Measurements from ENCODE around the gene CRAT. TPM values are rescaled to one million over a fixed set of nuclear protein-coding genes. Genes with fewer than 3 reads are reported as not detected.

CRAT gene
- total RNA-seq, 1 experiment from 2014 or later = 16.1 TPM

DNA sequence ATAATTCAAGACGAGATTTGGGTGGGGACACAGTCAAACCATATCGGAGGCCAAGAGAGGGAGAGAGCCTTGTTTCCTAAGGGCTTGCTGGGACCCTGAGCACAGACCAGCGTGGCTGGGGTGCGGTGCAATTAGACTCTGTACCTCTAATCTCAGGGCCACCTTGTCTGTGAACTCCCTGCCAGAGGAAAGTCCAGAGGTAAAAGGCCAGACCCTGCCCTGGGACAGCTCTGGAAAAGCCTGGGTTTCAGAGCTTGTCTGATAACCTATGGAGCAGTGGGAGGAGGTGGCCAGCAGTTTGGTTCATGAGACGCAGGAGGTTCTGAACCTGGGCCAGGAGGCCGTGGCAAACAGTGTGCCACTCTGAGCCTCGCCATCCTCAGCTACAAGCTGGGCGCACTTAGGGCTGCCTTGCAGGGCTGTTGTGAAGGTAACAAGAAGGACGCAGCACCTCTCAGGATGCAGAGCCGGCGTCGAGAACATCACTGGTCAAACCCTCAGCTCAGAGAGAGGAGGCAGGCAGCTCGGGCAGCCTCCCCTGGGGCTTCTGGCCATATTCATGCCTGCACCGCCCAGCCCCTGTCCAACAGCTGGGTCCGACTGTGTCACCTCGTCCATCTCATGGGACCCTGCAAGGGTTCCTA is 34.5 kb downstream of the CRAT start:
- no peak for TF ChIP-seq EZH2 (IDR thresholded peaks at IDR 0.05; ENCODE audit: low read length, unreplicated experiment)
- TF ChIP-seq, protein P1, sequence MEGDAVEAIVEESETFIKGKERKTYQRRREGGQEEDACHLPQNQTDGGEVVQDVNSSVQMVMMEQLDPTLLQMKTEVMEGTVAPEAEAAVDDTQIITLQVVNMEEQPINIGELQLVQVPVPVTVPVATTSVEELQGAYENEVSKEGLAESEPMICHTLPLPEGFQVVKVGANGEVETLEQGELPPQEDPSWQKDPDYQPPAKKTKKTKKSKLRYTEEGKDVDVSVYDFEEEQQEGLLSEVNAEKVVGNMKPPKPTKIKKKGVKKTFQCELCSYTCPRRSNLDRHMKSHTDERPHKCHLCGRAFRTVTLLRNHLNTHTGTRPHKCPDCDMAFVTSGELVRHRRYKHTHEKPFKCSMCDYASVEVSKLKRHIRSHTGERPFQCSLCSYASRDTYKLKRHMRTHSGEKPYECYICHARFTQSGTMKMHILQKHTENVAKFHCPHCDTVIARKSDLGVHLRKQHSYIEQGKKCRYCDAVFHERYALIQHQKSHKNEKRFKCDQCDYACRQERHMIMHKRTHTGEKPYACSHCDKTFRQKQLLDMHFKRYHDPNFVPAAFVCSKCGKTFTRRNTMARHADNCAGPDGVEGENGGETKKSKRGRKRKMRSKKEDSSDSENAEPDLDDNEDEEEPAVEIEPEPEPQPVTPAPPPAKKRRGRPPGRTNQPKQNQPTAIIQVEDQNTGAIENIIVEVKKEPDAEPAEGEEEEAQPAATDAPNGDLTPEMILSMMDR (conservative IDR thresholded peaks at IDR 0.05; ENCODE audit: low read depth, low read length) = no peak
- TF ChIP-seq EZH2phosphoT487 (IDR thresholded peaks at IDR 0.05; ENCODE audit: borderline replicate concordance, low read length) = no peak
- Histone ChIP-seq H3K27me3 (ENCODE audit: low read length) (no peaks in the 10 kb centered on the region), H2AFZ (ENCODE audit: low read length) (no peak overlapping the region), H3K4me1 (ENCODE audit: insufficient read depth, low read length) (no peaks in the 10 kb centered on the region; the same call in 1 of the 2 replicates), H3K9me3 (ENCODE audit: low read length) (no peaks in the 10 kb centered on the region), H3K79me2 (ENCODE audit: low read length) (no peaks in the 10 kb centered on the region), H3K9ac (ENCODE audit: low read length) (no peak overlapping the region), H3F3A (ENCODE audit: low read length, unreplicated experiment) (no peaks in the 10 kb centered on the region), H3K4me2 (ENCODE audit: low read length) (no peak overlapping the region), H4K20me1 (ENCODE audit: low read length) (no peaks in the 10 kb centered on the region), H3K4me3 (ENCODE audit: low read length) (no peak overlapping the region), H3K36me3 (ENCODE audit: low read depth, low read length) (no peaks in the 10 kb centered on the region), H3K27ac (ENCODE audit: low read length) (no peak overlapping the region), H3K9me2 (replicated peaks; ENCODE audit: low read length) (no peaks in the 10 kb centered on the region)
- ChIA-PET POLR2A (ENCODE audit: unreplicated experiment) (no interaction called here), CTCF (no interaction called here)
- BruUV-seq (replicated peaks) = no TSS peak
- intact Hi-C loops (cut with micrococcal nuclease) = no loop called here
- DNase-seq (no peak), ATAC-seq (no peak)

DNA sequence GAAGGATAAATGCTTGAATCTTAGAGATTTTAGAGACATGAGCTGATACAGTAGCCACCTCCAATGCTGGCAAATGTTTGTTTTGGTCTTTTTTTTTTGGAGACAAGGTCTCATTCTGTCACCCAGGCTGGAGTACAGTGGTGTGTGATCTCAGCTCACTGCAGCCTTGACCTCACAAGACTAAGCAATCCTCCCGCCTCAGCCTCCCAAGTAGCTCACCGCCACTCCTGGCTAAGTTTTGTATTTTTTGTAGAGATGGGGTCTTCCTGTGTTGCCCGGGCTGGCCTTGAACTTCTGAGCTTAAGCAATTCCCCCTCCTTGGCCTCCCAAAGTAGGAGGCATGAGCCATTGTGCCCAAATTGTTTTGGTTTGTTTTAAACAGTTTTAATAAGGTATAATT is 36.5 kb downstream of the CRAT start:
- no peaks in the 10 kb centered on the region for H4K20me1 ChIP-seq (ENCODE audit: low read length)
- no TSS peak for BruUV-seq (replicated peaks)
- no peaks in the 10 kb centered on the region for H3K27me3 ChIP-seq (ENCODE audit: low read length)
- no peak overlapping the region for H2AFZ ChIP-seq (ENCODE audit: low read length)
- H3K4me1 ChIP-seq (ENCODE audit: insufficient read depth, low read length) = no peaks in the 10 kb centered on the region
- H3K4me2 ChIP-seq (ENCODE audit: low read length) = no peak overlapping the region
- no peak overlapping the region for H3K27ac ChIP-seq (ENCODE audit: low read length)
- no peaks in the 10 kb centered on the region for H3K9me2 ChIP-seq (replicated peaks; ENCODE audit: low read length)
- ATAC-seq = no peak
- intact Hi-C loops (cut with micrococcal nuclease) = no loop called here
- no peak overlapping the region for H3K9ac ChIP-seq (ENCODE audit: low read length)
- H3K9me3 ChIP-seq (ENCODE audit: low read length) = no peaks in the 10 kb centered on the region
- CTCF ChIA-PET = no interaction called here
- no peaks in the 10 kb centered on the region for H3K36me3 ChIP-seq (ENCODE audit: low read depth, low read length)
- TF ChIP-seq, protein P1 (conservative IDR thresholded peaks at IDR 0.05; ENCODE audit: low read depth, low read length) = no peak
- TF ChIP-seq EZH2phosphoT487 (IDR thresholded peaks at IDR 0.05; ENCODE audit: borderline replicate concordance, low read length) = no peak
- TF ChIP-seq EZH2 (IDR thresholded peaks at IDR 0.05; ENCODE audit: low read length, unreplicated experiment) = no peak
- no peaks in the 10 kb centered on the region for H3F3A ChIP-seq (ENCODE audit: low read length, unreplicated experiment)
- POLR2A ChIA-PET (ENCODE audit: unreplicated experiment) = no interaction called here
- no peak for DNase-seq
- H3K79me2 ChIP-seq (ENCODE audit: low read length) = no peaks in the 10 kb centered on the region
- H3K4me3 ChIP-seq (ENCODE audit: low read length) = no peak overlapping the region

DNA sequence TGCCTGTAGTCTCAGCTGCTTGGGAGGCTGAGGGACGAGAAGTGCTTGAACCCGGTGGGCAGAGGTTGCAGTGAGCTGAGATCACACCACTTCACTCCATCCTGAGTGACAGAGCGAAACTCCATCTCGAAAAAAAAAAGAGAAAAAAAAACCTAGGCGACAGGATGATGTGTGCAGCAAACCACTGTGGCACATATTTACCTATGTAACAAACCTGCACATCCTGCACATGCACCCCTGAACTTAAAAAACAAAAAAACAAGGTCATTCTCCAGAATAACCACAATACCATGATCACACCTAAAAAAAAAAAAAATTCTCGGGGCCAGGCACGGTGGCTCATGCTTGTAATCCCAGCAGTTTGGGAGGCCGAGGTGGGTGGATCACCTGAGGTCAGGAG is 37.2 kb downstream of the CRAT start:
- H3K9me3 ChIP-seq (ENCODE audit: low read length) = no peaks in the 10 kb centered on the region
- no peaks in the 10 kb centered on the region for H3K36me3 ChIP-seq (ENCODE audit: low read depth, low read length)
- no peaks in the 10 kb centered on the region for H3K79me2 ChIP-seq (ENCODE audit: low read length)
- H3F3A ChIP-seq (ENCODE audit: low read length, unreplicated experiment) = no peaks in the 10 kb centered on the region
- intact Hi-C loops (cut with micrococcal nuclease) = no loop called here
- no TSS peak for BruUV-seq (replicated peaks)
- H3K4me2 ChIP-seq (ENCODE audit: low read length) = no peak overlapping the region
- no peaks in the 10 kb centered on the region for H3K4me1 ChIP-seq (ENCODE audit: insufficient read depth, low read length)
- H3K4me3 ChIP-seq (ENCODE audit: low read length) = no peak overlapping the region
- H3K9me2 ChIP-seq (replicated peaks; ENCODE audit: low read length) = no peaks in the 10 kb centered on the region
- H3K27me3 ChIP-seq (ENCODE audit: low read length) = no peaks in the 10 kb centered on the region
- H3K27ac ChIP-seq (ENCODE audit: low read length) = no peak overlapping the region
- ChIA-PET POLR2A (ENCODE audit: unreplicated experiment) (no interaction called here), CTCF (interaction anchor here (0.6 kb wide), 1 partner anchor 12 kb away, joined by 6 read pairs; no protein-coding TSS in a partner anchor)
- no peak overlapping the region for H3K9ac ChIP-seq (ENCODE audit: low read length)
- H4K20me1 ChIP-seq (ENCODE audit: low read length) = no peaks in the 10 kb centered on the region
- ATAC-seq (no peak), DNase-seq (no peak)
- no peak overlapping the region for H2AFZ ChIP-seq (ENCODE audit: low read length)
- no peak for TF ChIP-seq EZH2phosphoT487 (IDR thresholded peaks at IDR 0.05; ENCODE audit: borderline replicate concordance, low read length)
